Measurements from ENCODE around the gene COL6A3. TPM values are rescaled to one million over a fixed set of nuclear protein-coding genes. Genes with fewer than 3 reads are reported as not detected.
A peak's percentile ranks its signal among the peaks of the same experiment; 100 is the strongest.

Gene COL6A3
- total RNA-seq, 2 donors from 2014 or later = 61.6 to 103 TPM

DNA sequence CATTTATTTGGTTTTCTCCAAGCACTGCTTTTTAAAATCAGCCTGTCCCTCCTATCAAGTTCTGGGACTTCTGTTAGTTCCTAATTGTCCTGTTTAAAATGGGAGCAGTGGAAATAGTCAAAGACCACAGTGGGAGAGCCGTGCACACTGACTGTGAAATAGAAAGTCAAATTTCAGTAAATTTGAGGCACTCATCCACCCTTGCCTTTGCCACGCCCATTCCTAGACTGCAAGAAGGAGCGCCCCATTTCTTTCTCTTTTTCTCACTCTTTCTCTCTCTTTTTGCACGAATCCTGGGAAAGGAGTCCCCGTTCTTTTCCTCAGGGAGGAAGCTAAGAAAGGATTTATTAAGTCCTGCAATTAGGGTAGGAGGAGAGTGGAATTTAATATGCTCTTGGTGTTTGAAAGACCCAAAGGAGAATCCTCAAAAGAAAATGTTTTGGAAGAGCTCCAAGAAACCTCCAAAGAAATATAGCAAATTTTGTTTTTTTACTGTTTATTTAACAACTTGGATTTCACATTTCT is 7.5 kb downstream of the COL6A3 start:
- TF ChIP-seq, protein P1, sequence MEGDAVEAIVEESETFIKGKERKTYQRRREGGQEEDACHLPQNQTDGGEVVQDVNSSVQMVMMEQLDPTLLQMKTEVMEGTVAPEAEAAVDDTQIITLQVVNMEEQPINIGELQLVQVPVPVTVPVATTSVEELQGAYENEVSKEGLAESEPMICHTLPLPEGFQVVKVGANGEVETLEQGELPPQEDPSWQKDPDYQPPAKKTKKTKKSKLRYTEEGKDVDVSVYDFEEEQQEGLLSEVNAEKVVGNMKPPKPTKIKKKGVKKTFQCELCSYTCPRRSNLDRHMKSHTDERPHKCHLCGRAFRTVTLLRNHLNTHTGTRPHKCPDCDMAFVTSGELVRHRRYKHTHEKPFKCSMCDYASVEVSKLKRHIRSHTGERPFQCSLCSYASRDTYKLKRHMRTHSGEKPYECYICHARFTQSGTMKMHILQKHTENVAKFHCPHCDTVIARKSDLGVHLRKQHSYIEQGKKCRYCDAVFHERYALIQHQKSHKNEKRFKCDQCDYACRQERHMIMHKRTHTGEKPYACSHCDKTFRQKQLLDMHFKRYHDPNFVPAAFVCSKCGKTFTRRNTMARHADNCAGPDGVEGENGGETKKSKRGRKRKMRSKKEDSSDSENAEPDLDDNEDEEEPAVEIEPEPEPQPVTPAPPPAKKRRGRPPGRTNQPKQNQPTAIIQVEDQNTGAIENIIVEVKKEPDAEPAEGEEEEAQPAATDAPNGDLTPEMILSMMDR (IDR thresholded peaks at IDR 0.05) = no peak
- Histone ChIP-seq H3K27ac (peak overlapping the region; percentile 18 to 83), H3K36me3 (no peaks in the 10 kb centered on the region), H3K9me3 (no peaks in the 10 kb centered on the region), H3K4me1 (peaks cover 0 to 32% of the 10 kb centered on the region in 2 donors), H3K4me3 (no peak overlapping the region), H3K27me3 (no peaks in the 10 kb centered on the region)
- DNase-seq (ENCODE audit: low spot score) = no peak

DNA sequence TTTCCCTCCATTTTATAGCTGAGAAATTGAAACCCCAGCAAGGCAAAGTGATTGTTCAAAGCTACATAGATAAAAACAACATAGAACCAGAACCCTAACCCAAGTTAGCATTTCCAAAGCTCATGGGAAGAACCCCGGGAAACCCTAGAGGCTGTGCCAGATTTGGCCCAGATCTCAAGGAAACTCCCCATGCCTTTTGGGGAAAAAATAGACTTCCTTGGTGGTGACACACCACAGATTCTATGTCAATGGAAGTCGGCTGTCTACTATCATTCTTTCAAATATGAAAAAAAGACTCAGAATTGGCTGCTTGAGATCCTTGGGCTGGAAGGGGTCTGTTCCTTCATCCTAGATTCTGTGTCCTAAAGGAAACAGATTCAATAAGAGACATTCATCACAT is 8.4 kb downstream of the COL6A3 start:
- peaks cover 0 to 32% of the 10 kb centered on the region in 2 donors for H3K4me1 ChIP-seq
- DNase-seq (ENCODE audit: low spot score) = no peak
- H3K36me3 ChIP-seq = no peaks in the 10 kb centered on the region
- no peak overlapping the region for H3K4me3 ChIP-seq
- TF ChIP-seq, protein P1 (IDR thresholded peaks at IDR 0.05) = no peak
- H3K27ac ChIP-seq = peak overlapping the region; percentile 18 to 54
- no peaks in the 10 kb centered on the region for H3K9me3 ChIP-seq
- no peaks in the 10 kb centered on the region for H3K27me3 ChIP-seq

DNA sequence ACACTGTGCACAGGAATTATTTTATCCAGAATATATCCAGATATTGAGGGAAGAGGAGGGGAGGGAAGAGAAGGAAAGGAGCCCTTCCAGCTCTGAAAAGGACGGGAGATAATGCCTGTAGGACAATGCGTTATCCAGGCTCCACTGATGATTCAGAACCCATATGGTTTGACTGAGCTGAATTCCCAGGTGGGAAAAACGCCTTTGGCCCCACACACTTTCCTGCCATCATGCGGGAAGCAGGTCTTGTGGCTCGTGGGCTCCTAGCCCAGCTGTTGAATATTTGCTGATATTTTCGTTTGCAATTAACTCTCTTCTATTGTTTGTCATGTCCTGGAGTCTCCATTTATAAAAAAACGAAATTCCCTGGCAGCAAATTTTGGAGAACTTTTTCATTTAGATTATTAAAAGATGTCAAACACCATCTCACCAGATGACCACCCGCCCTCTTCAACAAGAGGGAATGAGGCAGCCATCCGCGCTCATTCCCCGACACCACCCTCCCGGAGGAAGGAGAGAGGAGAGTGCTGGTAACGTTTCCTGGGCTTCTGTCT is 8.9 kb downstream of the COL6A3 start:
- no peak for DNase-seq (ENCODE audit: low spot score)
- no peaks in the 10 kb centered on the region for H3K27me3 ChIP-seq
- H3K9me3 ChIP-seq = no peaks in the 10 kb centered on the region
- H3K4me1 ChIP-seq = peaks cover 0 to 32% of the 10 kb centered on the region in 2 donors
- peak overlapping the region; percentile 18 to 54 for H3K27ac ChIP-seq
- TF ChIP-seq, protein P1 (IDR thresholded peaks at IDR 0.05) = no peak
- H3K36me3 ChIP-seq = no peaks in the 10 kb centered on the region
- no peak overlapping the region for H3K4me3 ChIP-seq

DNA sequence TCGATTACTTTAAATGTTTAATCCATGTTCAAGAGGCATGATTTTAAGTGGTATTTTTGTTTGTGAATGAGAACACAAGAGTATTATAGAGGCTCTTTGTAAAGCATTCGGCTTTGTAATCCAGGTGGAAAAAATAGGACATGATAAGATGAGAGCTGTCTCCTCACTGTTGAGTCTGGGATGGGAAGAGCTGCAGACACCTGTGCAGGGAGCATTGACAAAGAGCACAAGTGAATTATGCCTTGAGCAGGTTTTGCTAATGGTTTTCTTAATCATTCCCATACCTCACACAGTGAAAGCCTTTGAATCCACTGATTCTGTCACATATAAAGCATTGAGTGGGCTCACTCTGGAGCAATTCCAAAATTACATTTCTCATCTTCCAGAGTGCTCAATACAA is 9.6 kb downstream of the COL6A3 start:
- Histone ChIP-seq H3K27ac (peak overlapping the region in 1 of 2 donors; percentile 54), H3K36me3 (no peaks in the 10 kb centered on the region), H3K4me1 (peaks cover 0 to 32% of the 10 kb centered on the region in 2 donors), H3K9me3 (no peaks in the 10 kb centered on the region), H3K27me3 (no peaks in the 10 kb centered on the region), H3K4me3 (no peak overlapping the region)
- TF ChIP-seq, protein P1 (IDR thresholded peaks at IDR 0.05) = no peak
- no peak for DNase-seq (ENCODE audit: low spot score)

DNA sequence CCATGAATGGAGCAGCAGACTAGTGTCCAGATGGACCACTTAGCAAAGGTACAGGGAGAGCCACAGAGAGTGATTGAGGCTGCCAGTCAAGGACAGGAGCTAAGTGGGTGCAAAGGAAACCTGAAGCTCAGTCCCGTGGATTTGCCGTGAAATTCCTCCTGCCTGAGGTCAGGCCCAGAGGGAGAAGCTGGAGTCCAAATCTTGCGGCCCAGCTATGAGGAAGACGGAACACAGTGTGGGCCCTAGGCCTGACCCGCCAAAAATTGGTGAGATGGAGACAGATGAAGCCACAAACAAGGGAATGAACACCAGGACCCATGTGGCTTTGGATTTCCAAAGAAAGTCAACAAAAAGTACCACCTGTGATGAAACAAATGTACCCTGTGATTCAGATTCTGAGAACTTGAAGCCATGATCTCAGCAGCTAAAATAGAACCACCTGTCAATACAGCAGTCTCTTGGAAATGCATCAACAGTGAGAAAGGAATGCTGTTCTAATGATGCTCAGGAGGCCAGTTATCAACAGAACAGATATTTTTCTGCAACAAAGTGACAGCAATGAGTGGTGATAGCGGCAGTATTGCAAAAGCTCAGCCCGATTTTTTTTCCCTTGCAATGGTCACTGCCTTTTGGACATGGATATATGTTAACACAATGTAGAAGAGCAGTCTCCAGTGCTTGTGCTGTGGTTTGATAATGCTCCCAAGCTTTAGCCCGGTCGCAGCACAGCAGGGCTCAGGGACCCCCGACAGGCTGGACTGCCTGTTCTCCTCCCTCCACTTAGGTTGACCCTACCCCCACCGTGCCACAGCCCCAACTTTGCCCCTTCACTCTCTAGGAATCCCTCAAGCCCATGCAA is 10.7 kb downstream of the COL6A3 start:
- Histone ChIP-seq H3K27ac (peak overlapping the region; percentile 52 to 65), H3K36me3 (no peaks in the 10 kb centered on the region), H3K27me3 (no peaks in the 10 kb centered on the region), H3K9me3 (no peaks in the 10 kb centered on the region), H3K4me3 (no peak overlapping the region), H3K4me1 (peaks cover 0 to 32% of the 10 kb centered on the region in 2 donors)
- DNase-seq (ENCODE audit: low spot score) = peak; percentile 80
- TF ChIP-seq, protein P1 (IDR thresholded peaks at IDR 0.05) = no peak

All from right atrium auricular region (tissue), 2 donors.